Activated naive CD4-positive, alpha-beta T cell treated with anti-CD3 and anti-CD28 coated beads, Interleukin-2, amount 50 U/mL, for 16 hours (primary cell): ENCODE measurements around the gene DOCK6.
A peak's percentile ranks its signal among the peaks of the same experiment; 100 is the strongest.
"Not testable (repeated sequence)": the region's sequence is repeated elsewhere in the genome, so short reads cannot be mapped to it uniquely, and the experiment has no call there.

ENCODE experiments used
- DNase-seq: peaks from one replicate; pipeline ENCODE4 v3.0.0-alpha.2; 2020

Gene DOCK6

DNA sequence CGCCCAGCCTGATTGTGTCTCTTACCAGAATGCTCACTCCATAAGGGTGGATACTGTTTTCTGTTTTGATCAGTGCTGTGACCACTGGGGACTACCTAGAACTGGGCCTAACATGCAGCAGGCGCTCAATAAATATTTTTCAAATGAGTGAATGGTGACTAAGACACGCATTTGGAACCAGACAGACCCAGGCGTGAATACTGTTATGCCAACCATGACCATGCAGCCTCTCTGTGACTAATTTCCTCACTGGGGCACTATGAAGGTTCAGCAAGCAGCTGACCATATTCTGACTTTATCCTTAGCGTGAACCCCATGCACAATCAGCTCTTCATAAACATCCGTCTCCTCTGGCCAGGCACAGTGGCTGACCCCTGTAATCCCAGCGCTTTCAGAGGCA is 93.8 kb downstream of the DOCK6 start:
- DNase-seq, result no peak

DNA sequence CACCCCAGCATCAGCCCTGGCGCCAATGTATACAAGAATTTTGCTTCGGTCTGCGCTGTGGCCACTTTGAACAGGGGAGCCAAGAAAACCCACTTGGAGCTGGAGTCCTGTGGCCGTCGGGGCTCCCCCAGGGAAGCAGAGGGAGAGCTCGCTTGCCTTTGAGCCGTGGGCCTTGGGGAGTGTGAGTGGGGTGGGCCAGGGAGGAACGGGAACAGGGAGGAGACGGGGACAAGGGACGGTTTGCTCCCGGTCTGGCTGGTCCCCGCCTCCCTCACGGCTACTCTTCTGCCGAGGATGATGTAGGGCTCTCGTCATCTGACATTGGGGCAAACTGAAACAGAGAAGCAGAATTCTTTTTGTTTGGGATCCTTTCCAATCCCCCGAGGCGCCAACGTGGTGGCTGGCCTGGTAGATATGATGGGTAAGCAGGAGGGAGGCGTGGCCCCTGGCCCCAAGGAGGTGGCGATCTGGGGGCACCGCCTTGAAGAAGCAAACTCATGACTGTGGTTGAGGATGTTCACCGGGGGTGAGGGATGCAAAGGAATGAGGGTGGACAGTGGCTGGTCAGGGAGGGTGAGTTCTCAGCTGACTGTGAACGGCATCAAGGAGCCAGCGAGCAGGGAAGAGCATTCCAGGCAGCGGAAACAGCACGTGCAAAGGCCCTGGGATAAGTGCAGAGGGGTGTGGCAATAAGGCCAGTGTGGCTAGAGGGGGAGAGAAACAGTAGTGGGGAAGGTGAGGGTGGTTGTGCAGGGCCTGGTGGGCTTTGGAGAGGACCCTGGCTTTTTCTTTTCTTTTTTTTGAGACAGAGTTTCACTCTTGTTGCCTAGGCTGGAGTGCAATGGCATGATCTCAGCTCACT is 95.8 kb downstream of the DOCK6 start:
- DNase-seq, result no peak

- no peak for DNase-seq
Observed at GRCh38 chr19:11165486-11166030, 96.8 kb downstream of the DOCK6 start.

- no peak for DNase-seq
Observed at GRCh38 chr19:11164879-11165406, 97.4 kb downstream of the DOCK6 start.

DNA sequence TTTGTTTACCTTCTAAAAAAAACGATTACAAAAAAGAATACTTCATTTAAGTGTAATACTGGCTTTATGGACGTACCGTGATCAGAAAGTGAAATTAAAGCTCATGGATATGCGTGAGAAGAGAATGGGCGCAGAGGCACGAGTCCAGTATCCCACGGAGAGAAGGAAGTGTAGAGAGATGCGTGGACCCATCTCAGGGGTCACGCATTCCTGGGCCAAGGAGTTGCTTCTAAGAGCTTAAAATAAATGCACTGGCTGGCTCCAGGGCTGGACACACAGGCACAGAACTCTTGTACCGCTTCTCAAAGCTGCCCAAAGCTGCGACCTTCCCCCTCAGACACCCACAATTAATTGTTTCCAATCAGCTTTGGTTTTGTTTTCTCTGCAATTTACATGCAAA is 98.0 kb downstream of the DOCK6 start:
- no peak for DNase-seq

GRCh38 chr19:11160440-11160768 is 101.9 kb downstream of the DOCK6 start:
- DNase-seq, result not testable (repeated sequence)

DNA sequence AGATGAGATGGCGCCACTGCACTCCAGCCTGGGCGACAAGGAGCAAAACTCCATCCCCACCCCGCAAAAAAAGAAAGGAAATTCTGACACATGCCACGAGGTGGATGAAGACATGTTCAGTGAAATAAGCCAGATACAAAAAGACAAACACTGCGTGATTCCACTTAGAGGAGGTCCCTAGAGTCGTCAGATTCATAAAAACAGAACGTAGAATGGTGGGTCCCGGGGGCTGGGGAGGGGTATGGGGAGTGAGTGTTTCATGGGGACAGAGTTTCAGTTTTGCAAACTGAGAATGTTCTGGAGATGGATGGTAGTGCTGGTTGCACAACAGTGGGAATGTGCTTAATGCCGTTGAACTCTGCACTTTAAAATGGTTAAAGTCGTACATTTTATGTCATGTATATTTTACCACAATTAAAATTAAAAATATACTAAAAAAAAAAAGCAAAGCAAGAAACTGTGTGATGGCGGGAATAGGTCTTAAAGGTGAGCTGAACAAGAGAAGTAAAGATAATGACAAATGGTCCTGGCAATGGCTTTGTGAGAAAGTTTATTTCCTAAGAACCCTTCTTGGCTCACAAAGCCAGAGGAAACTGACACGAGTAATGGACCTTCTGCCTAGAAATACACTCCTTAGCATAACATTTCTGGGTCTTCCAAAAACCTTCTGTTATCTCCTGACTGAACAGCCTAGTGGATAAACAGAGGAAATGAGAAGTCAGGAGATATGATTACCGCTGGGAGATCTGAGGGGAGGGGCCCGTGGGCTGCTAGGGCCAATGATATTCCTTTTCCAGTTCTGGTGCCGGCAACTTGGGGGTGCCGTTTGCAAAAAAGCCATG is 102.5 kb downstream of the DOCK6 start:
- no peak for DNase-seq

DNA sequence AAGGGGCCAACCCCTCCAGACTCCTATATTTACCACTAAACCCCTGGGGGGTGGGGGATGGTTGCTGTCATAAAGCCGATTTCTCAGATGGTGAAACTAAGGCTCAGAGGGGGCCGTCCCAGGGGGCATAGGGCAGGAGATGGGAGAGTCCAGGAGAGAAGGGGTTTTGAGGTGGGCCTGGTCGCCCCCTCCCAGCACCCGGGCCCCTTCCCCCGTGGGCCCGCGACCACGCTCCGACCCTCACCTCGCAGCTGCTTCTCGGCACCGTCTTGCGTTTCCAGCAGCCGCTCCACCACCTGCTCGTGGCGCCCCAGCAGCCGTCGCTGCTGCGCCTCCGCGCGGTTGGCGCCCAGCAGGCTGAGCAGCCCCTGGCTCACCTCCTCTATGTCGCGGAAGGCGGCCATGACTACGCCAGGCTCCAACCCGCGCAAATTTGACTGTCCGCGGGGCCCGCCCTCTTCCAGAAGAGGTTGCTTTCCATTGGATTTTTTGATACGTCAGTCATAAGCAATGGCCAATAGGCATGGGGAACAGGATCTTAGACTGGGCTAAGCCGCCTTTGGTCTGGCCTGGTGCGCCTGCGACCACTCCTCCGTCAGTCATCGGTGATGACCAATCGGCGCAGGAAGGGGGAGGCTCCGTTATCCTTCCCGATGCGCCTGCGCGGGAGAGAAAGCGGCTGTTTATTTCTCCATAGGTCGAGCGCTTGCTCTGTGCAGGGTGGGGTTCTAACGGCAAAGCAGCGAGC is 106.8 kb downstream of the DOCK6 start, which contains the start of gene SPC24:
SPC24 (minus strand) TSS at position 410 of the 748 bp plus-strand sequence; CDS start at position 404, 6 bp downstream.
- peak; percentile 90 for DNase-seq

DNA sequence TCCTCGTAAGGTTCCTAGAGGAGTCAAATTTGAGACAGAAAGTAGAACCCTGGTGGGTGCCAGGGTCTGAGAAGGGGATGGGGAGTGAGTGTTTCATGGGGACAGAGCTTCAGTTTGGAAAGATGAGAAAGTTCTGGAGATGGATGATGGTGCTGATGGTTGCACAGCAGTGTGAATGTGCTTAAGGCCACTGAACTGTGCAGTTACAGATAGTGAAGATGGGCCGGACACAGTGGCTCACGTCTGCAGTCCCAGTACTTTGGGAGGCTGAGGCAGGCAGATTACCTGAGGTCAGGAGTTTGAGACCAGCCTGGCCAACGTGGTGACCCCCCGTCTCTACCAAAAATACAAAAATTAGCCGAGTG is 107.7 kb downstream of the DOCK6 start:
- no peak for DNase-seq

DNA sequence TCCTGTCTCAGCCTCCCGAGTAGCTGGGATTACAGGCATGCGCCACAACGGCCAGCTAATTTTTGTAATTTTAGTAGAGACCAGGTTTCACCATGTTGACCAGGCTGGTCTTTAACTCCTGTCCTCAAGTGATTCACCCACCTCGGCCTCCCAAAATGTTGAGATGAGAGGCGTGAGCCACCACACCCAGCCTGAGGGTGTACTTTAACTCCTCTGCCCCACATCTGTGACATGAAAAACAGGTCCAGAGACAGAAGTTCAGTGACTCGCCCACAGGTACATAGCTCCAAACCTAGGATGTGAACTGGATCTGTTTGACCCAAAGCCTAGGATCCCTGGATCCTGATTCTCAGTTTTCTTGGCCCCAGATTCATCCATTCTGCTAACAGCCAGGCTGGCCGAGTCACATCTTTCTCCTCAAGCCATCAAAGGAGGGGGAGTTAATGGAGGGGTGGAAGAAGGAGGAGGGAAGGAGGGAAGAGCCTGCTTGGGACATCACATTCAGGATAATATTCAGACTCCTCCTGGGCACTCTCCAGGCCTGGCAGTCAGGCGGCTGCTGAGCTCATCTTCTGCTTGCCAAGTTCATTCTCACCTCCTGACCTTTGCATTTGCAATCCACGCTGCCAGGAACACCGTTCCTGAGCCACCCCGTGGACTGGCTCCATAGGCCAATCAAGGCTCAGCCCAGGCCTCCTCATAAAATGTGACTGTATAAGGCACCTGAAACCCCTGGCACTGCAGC is 109.8 kb downstream of the DOCK6 start:
- no peak for DNase-seq

DNA sequence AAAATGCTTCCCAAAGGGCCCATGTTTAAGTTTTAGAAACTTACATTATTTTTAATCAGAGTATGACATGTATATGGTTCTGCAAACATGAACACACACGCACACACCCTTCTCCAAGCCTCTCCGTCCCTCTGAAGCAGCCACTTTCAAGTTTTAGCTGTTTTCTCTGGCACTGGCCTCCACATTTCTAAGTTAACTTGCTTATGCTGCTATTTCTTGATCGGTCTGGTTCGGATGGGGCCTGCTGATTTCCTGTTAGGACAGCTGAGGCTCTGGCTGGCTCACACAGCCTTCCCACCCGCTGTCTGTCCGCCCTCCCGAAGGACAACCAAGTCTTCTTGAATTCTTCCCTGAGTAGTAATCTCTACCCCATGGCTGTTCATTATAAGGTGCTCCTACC is 111.1 kb downstream of the DOCK6 start:
- no peak for DNase-seq
